CD4-positive, alpha-beta T cell treated with Interleukin-12 subunit alpha and Interleukin-12 subunit beta, for 1 hour (primary cell): ENCODE results near the gene SLC2A9.

Experiments used
- DNase-seq: peaks from one replicate; pipeline ENCODE4 v3.0.0-alpha.2; 2020

The SLC2A9 gene

DNA sequence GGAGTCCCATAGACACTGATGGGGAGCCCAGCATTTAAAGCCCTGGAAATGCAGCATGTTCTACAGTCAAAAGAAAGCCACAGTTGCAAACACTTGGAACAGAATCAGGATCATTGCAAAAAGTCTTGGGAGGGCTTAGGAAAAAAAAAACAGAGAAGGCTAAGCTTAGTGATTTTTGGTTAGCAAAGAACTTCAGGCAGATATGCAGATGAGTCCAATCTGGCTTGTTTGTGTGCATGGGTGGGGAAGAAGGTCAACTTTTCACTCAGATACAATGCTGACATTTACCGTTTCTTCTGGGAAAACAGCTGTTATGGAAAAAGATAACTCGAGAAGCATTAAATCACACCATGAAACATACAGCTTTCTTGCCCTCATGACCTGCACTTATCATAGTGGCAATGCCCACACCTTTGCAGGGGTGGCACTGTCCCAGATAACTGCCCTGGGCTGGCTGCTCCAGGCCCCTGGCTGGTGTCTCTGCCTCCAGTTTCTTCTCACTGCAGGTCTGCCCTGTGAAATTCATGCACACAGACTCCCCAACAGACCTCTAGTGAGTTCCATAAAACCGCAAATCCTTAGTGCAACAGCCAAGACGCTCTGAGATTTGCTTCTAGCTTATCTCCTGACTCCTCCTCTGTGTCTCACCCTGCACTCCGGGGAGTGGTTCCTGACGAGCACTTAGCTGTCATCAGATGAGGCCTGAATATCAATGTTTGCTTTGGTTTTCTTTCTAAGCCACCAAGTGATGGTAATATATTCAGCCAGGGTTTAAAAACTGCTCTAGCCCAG is 140.7 kb downstream of the SLC2A9 start:
- DNase-seq, result no peak

- no peak for DNase-seq
Measured at GRCh38 chr4:9877123-9877522, 144.2 kb downstream of the SLC2A9 start.

- DNase-seq, result no peak
Measured at GRCh38 chr4:9875516-9875915, 145.8 kb downstream of the SLC2A9 start.

- DNase-seq, result no peak
Measured at GRCh38 chr4:9874385-9874784, 146.9 kb downstream of the SLC2A9 start.

- DNase-seq, result no peak
Measured at GRCh38 chr4:9870165-9870790, 151.0 kb downstream of the SLC2A9 start.

DNA sequence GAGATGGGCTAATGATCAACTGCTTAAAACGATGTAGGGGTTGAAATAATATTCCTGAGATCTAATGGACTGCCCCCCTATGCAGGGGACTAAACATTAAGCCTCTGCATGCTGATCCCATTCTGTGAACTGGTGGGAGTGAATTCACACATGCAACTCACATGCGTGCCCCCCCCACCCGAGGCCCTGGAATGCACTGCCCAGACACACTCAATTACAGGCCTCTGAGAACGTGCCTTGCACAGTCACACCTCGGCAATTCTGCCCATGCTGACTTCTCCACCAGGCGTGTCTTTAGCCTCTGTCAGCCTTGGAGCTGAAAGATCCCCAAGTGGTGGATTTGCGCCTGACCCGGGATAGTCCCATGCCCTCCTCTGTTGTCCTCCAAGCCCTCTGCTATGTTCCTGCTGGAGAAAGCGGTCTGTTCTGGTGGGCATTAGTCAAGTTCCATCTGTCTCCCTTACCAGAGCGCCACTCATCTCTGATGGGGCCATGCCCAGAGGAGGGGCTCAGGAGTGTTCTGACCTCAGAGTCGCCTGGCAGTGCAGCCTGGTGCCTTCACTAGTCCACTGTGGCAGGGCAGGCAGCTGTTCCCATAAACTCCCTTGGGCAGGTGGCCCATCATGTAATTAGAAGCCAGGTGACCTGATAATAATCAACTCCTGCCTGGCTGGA is 153.4 kb downstream of the SLC2A9 start:
- DNase-seq, result no peak

GRCh38 chr4:9866931-9867330 is 154.4 kb downstream of the SLC2A9 start:
- no peak for DNase-seq

DNA sequence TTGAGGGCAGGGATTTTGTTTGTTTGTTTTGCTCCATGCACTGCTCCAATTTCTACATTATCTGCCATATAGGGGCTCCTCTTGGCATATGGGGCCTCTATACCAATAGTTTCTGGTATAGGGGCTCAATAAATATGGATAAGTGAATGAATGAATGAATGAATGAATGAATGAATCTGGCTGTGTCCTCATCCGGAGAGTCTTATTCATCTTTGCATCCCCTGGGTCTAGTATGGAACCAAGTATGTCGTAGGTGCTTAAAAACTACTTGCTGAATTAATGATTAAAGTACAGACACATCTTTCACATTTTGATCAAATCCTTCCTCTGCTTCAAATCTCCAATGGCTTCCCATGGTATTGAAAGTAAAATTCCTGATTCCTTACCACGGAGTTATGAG is 159.7 kb downstream of the SLC2A9 start:
- DNase-seq, result no peak

GRCh38 chr4:9859810-9860209 is 161.5 kb downstream of the SLC2A9 start:
- no peak for DNase-seq

DNA sequence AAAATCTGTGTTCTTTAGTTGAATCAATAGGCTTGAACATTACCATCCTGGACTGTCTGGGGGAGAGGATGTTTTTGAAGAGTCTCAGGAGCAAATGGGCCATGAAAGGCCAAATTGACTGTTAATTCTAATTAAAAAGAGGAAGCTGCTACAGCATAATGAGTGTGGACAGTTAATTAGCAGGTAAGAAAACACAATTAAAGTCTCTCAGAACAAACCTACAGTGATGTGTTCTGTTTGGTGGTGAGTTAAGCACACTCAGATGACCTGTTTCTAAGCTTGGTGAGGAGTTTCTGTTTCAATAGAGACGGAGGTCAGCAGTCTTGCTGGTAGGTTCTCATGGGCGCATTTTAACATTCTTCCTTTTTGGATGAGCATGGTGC is 171.8 kb downstream of the SLC2A9 start:
- no peak for DNase-seq

DNA sequence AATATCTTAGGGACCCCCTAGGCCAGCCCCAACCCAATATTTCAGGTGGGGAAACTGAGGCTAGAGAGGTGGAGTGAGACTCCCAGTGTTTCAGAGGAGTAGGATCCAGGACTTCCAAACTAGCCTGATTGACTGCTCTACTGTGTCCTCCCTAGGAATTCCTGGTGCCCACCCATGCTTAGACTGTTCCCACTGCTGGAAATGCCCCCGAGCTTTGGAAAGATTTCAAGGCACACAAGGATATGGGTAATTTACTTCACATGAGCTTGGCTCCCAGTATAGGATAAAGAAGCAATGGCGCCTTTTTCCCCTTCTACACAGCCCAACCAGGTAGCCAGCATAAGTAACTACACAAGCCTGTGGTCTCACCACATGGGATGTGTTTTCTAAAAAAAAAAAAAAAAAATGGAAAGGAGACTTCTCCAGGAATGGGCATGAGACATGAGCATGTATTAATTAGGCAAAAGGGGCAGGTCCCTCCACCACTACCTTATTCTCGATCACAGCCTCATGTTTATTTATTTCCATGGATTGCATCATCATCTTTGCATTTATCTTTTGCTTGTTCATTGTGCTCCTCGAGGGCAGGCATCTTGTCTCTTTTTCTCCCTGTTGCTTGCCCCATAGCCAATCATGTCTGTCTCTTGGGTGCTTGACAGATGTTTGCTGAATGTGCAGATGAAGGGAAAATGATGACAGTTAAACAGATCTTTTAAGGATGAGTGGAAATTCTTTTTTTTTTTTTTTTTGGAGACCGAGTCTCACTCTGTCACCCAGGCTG is 173.1 kb downstream of the SLC2A9 start:
- DNase-seq, result no peak

DNA sequence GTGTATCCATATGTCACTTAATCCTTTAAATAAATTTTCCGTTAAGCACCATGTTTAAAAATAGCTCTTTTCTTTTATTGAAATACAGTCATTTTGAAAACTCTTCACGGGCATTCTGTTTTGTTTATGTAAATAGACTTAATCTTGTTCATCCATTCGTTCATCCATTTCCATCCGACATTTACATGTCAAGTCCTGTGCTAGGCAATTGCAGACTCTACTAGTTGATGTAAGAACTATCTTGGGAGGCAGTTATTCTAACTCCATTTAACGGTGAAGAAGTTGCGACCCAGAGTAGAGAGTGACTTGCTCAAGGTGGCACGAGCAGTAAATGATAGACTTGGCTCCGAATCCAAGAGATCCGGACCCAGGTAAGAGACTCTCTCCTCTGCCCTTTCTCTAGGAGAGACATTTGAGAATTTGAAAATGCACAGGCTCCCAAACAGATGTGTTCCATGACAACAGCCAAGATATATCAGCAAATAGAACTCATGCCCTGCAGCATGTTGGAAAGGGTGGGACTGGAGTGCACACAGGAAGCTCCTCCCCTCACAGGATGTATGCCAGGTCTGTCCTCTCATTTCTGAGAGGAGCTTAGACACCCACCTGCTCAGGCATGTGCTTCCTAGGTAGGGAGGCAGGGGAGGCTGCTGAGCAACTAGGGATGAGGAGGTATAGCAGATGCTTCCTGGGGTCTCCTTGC is 175.4 kb downstream of the SLC2A9 start:
- DNase-seq, result no peak

GRCh38 chr4:9841072-9841471 is 180.2 kb downstream of the SLC2A9 start:
- DNase-seq, result no peak

DNA sequence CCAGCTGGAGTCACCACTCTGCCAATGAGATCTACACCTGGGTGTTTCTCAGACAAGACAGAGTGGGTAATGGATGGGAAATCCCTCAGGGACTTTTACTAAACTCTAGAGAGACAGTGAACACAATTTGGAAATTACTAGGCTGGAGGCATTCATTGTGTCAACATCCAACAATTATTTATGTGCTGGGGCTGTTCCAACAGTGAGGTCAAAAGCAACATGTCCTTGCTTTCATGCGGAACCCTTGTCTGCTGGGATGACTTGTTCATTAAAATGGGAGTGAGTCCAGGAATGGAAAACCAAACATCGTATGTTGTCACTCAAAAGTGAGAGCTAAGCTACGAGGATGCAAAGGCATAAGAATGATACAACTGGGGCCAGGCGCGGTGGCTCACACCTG is 185.9 kb downstream of the SLC2A9 start:
- no peak for DNase-seq

DNA sequence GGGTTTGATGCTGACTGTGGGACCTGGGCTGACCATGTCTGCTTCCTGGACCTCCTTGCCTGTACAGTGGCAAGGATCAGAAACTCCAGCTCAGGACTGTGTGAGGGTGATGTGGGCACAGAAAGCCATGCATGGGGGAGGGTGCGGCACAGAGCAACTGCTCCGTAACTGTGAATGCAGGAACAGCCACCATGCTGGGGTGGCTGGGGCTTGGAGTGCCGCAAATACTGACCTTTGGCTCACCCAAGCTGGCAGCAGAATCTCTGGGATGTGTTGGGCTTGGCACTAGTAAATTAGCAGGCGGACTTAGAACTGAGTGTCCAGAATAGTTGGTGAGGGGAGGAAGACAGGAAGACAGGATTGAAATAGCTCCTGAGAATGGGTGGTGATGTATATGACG is 187.9 kb downstream of the SLC2A9 start:
- no peak for DNase-seq

DNA sequence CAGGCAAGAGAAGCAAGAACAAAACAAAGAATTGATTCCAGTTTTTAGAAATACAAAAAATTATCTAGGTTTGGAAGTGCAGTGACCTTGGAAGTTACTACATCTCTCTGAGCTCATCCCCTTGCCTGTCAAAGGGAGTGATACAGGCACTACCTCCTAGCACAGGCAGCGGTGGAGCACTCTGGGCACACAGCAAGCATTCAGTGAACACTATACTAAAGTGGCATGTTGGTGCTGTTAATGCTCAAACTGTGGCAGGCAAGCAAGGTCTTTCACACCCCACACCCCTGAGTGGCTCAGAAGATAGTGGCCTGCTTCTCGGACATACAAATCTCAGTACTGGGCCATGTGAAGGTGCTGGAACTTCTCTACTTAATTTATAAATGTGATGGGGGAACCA is 188.7 kb downstream of the SLC2A9 start:
- DNase-seq, result no peak

- no peak for DNase-seq
Measured at GRCh38 chr4:9826551-9826950, 194.7 kb downstream of the SLC2A9 start.

DNA sequence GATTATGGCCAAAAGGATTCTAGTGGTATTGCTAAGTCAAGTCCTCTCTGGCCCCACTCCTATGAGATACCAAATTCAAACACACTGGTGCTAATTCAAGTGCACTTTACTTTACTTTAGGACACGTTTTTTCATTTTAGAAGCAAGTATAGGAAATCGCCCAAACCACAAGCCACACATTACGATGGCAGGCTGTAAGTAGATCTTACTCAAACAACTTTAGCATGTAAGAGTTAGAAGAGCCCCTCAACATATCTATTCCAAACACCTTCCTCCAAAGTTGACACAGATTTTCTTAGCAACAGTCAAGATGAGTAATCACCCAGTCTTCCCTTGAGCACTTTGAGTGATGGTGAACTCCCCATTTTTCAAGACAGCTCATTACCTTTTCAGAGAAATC is 196.2 kb downstream of the SLC2A9 start:
- DNase-seq, result no peak

DNA sequence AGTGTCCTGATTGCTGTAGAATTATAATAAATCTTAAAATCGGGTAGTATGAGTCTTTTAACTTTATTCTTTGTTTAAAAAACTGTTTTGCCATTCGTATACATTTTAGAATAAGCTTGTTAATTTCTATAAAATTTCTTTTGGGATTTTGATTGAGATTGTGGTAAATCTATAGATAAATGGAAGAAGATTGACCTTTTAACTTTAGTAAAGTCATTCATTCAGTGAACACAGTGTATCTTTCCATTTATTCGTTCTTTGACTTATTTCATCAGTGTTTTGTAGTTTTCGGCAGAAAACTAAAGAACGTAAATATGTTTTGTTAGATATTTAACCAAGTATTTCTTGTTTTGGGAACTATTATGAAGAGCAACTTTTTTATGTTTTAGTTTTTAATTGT is 201.0 kb downstream of the SLC2A9 start:
- DNase-seq, result no peak

DNA sequence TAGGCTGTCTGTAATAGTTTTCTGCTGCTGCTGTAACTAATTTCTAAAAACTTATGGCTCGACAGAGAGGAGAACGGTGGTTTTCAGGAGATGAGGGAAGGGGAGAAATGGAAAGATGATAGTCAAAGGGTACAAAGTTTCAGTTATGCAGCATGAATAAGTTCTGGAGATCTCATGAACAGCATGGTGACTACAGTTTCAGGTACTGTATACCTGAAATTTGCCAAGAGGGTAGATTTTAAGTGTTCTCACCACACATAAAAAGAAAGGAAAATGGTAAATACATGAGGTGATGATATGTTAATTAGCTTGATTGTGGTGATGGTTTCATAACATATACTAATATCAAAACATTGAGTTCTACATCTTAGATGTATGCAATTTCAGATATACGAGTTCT is 205.0 kb downstream of the SLC2A9 start:
- DNase-seq, result no peak

GRCh38 chr4:9812501-9813340 is 208.6 kb downstream of the SLC2A9 start:
- DNase-seq, result no peak

GRCh38 chr4:9811806-9812205 is 209.5 kb downstream of the SLC2A9 start:
- DNase-seq, result no peak
